Endometrial microvascular endothelial cells (primary cell): Measurements from ENCODE around the gene CEP68. TPM values are rescaled to one million over a fixed set of nuclear protein-coding genes. Genes with fewer than 3 reads are reported as not detected.

Experiments
- in situ Hi-C: cut with HindIII; loops from 2 replicates; pipeline ENCODE4 v1.10.0; 2017; ENCODE audit warnings: low sequenced_read_pairs, low pct_unique_long_range_greater_than_20kb; ENCODE audit errors: inconsistent ontology term
- total RNA-seq: library from RNA; depleted of rRNA; stranded (reverse); fragments of >200 nt; gene quantifications from one replicate; pipeline ENCODE4 v1.2.3, GENCODE V29; 2015; ENCODE audit errors: inconsistent ontology term

CEP68 gene
- total RNA-seq, 1 donor from 2014 or later = 7.3 TPM

GRCh38 chr2:65073879-65074565, 17.8 kb downstream of the CEP68 start:
- in situ Hi-C loops = no loop called here

- in situ Hi-C loops = no loop called here
Observed at GRCh38 chr2:65075176-65075575, 19.0 kb downstream of the CEP68 start.

GRCh38 chr2:65075605-65076344, 19.6 kb downstream of the CEP68 start:
- in situ Hi-C loops = no loop called here

- in situ Hi-C loops = no loop called here
Observed at GRCh38 chr2:65076345-65076710, 20.1 kb downstream of the CEP68 start.

- in situ Hi-C loops = no loop called here
Observed at GRCh38 chr2:65077898-65078297, 21.7 kb downstream of the CEP68 start.

- in situ Hi-C loops = no loop called here
Observed at GRCh38 chr2:65079017-65079416, 22.8 kb downstream of the CEP68 start.

- in situ Hi-C loops = no loop called here
Observed at GRCh38 chr2:65081232-65081685, 25.0 kb downstream of the CEP68 start.

GRCh38 chr2:65085148-65085547, 28.9 kb downstream of the CEP68 start:
- in situ Hi-C loops = no loop called here

GRCh38 chr2:65092791-65093190, 36.6 kb downstream of the CEP68 start:
- in situ Hi-C loops = no loop called here

- in situ Hi-C loops = no loop called here
Observed at GRCh38 chr2:65093211-65093610, 37.0 kb downstream of the CEP68 start.

- in situ Hi-C loops = no loop called here
Observed at GRCh38 chr2:65096948-65097347, 40.7 kb downstream of the CEP68 start.

- in situ Hi-C loops = no loop called here
Observed at GRCh38 chr2:65097844-65098243, 41.6 kb downstream of the CEP68 start.

GRCh38 chr2:65098741-65099140, 42.5 kb downstream of the CEP68 start:
- in situ Hi-C loops = no loop called here

GRCh38 chr2:65101071-65101470, 44.9 kb downstream of the CEP68 start:
- in situ Hi-C loops = no loop called here

GRCh38 chr2:65103013-65103715, 46.9 kb downstream of the CEP68 start:
- in situ Hi-C loops = no loop called here

GRCh38 chr2:65107530-65107929, 51.3 kb downstream of the CEP68 start:
- in situ Hi-C loops = no loop called here

- in situ Hi-C loops = no loop called here
Observed at GRCh38 chr2:65108780-65109179, 52.6 kb downstream of the CEP68 start.

GRCh38 chr2:65112633-65113032, 56.4 kb downstream of the CEP68 start:
- in situ Hi-C loops = no loop called here

- in situ Hi-C loops = no loop called here
Observed at GRCh38 chr2:65113229-65113628, 57.0 kb downstream of the CEP68 start.

- in situ Hi-C loops = no loop called here
Observed at GRCh38 chr2:65113816-65114215, 57.6 kb downstream of the CEP68 start.
